MG63 (cell line): ENCODE data around the gene KLHL8. TPM values are rescaled to one million over a fixed set of nuclear protein-coding genes. Genes with fewer than 3 reads are reported as not detected.
A peak's percentile ranks its signal among the peaks of the same experiment; 100 is the strongest.

ENCODE experiments used
- DNase-seq: peaks from one replicate; pipeline ENCODE4 v3.0.0-alpha.2; 2020
- H3K27me3 ChIP-seq: fragments of 250-450 bp; sonication (Bioruptor Pico); 2 replicates; pipeline ENCODE4 v1.5.1; 2020; ENCODE audit warnings: mild to moderate bottlenecking, moderate library complexity
- H3K36me3 ChIP-seq: fragments of 250-450 bp; sonication (Bioruptor Pico); 2 replicates; pipeline ENCODE4 v1.5.1; 2020; ENCODE audit warnings: mild to moderate bottlenecking, moderate library complexity
- H3K4me3 ChIP-seq: fragments of 250-450 bp; sonication (Bioruptor Pico); 2 replicates; pipeline ENCODE4 v1.5.1; 2020; ENCODE audit warnings: mild to moderate bottlenecking, moderate library complexity
- H3K9me3 ChIP-seq: fragments of 250-450 bp; sonication (Bioruptor Pico); 2 replicates; pipeline ENCODE4 v1.5.1; 2020; ENCODE audit warnings: mild to moderate bottlenecking, moderate library complexity
- total RNA-seq: library from RNA; depleted of rRNA; stranded (reverse); fragments of >200 nt; shearing (Covaris generic); gene quantifications from 2 replicates; pipeline ENCODE4 v1.2.3, GENCODE V29; 2014; ENCODE audit warnings: low replicate concordance; rRNA removed

KLHL8 gene
- total RNA-seq, 1 experiment from 2014 or later: 4.5 TPM

DNA sequence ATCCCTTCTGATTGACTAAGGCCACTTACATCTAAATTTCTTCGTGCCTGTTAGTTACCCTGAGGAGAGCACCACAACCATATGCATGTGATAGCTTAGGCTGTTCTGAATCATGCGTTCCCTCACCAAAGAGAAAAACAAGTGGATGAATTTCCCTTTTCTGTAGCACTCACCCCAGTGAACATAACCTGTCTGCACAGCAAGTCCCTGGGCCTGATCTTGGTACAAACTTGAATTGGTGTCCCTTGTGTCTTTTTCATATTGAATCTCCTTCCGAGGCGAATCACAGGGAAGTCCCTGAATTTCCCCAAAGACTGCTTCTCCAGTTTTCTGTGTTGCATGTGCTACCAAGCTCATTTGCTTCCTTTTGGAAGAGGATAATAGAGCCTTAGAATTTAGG, 100.4 kb downstream of the KLHL8 start:
- Histone ChIP-seq H3K4me3 (no peak overlapping the region), H3K27me3 (no peaks in the 10 kb centered on the region), H3K36me3 (no peaks in the 10 kb centered on the region), H3K9me3 (no peaks in the 10 kb centered on the region)
- no peak for DNase-seq

DNA sequence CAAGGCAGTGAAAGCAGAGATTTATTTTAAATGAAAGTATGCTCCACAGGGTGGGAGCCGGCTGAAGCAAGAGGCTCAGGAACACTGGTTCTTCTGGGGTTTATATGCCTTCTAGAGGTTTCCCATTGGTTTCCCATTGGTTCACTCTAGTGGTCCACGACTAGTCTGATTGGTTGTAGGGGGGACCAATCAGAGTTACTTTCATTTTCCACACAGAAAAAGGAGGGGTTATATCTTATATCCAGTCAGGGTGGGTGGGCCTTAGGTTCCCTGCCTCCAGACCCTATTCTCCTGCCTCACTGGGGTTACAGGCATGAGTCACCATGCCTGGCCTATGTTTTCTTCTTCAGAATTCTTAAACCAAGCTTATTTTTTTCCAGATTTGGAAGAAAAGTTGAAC, 101.6 kb downstream of the KLHL8 start:
- no peak overlapping the region for H3K4me3 ChIP-seq
- no peaks in the 10 kb centered on the region for H3K27me3 ChIP-seq
- H3K36me3 ChIP-seq: no peaks in the 10 kb centered on the region
- H3K9me3 ChIP-seq: no peaks in the 10 kb centered on the region
- peak; percentile 49 for DNase-seq

DNA sequence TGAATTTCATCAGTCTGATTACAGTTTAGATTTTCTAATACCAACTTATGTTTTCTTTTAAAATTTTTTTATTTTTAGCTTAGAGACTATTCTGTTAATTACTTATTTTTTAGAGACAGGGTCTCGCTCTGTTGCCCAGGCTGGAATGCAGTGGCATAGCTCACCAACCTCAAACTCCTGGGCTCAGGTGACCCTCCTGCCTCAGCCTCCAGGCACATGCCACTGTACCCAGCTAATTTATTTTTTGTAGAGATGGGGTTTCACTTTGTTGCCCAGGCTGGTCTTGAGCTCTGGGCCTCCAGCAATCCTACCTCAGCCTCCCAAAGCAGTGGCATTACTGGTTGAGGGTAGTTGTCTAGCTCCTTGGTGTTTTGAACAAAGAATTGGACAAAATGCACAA, 102.0 kb downstream of the KLHL8 start:
- no peak overlapping the region for H3K4me3 ChIP-seq

DNA sequence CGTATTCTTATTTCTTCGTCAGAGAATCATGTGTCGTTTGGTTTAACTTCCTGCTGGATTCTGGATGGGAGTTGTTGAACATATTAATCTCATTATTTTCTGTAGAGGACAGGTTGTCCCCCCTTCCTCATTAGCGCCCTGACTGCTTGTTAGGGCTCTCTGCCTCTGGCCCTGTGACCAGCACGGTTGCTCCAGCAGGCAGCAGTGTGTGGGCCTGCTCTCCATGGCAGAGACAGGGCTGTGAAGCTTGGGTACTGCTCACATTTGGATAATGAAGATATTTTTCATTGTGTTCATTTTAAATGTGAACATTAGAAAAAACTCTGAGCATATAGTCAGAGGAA, 102.7 kb downstream of the KLHL8 start:
- Histone ChIP-seq H3K27me3 (no peaks in the 10 kb centered on the region), H3K36me3 (no peaks in the 10 kb centered on the region), H3K4me3 (no peak overlapping the region), H3K9me3 (no peaks in the 10 kb centered on the region)
- DNase-seq: no peak

More for the DNA sequence above, 102.0 kb downstream of the KLHL8 start:
- Histone ChIP-seq H3K27me3 (no peaks in the 10 kb centered on the region), H3K36me3 (no peaks in the 10 kb centered on the region), H3K9me3 (no peaks in the 10 kb centered on the region)
- DNase-seq: no peak

DNA sequence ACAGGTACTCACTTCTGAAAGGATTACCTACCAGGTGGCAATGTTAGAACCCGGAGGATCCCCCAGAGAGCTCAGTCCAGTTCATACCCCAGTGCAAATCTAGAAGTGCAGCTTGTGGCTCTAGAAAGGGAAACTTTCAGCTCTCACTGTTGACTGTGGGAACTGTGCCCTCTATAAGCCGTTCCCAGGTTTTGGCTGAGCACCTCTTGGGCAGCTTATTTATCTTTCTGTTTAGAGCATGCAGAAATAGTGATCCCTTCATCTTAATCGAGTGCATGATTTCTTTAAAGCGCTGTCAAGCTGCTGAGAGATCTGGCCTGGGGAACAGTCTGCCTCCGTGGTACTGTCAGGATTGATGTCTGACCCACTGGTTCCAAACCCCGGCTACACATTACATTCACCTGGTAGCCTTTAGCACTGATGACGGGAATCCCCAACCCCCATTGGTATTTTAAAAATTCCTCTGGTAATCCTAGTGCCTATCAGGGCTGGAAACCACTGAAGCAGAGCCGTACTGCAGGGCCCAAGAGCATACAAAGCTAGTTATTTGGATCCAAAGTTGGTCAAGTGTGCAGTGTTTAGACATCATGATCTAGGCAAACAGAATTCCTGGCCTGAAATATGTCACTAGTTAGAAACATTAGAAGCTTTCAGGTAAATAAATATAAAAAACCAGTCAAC, 103.2 kb downstream of the KLHL8 start:
- Histone ChIP-seq H3K9me3 (no peaks in the 10 kb centered on the region), H3K4me3 (no peak overlapping the region), H3K36me3 (no peaks in the 10 kb centered on the region), H3K27me3 (no peaks in the 10 kb centered on the region)
- no peak for DNase-seq

DNA sequence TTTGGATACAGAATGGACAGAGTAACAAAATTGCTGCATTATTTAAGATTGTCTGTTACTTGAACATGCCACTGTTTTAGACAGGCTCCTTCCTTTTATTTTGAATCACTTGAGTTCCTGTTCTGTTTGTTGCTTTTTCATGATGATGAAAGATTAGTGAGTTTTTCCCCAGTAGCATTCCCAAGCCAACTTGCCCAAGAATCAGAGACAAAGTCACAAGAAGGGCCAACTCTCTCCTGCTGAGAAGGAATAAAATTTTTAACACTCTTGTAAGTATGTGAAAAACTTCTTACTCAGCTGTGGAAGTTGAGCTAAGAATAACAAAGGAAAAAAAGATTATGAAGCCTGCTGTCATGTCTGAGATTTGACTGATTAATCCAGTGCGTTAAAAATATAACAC, 104.2 kb downstream of the KLHL8 start:
- Histone ChIP-seq H3K36me3 (no peaks in the 10 kb centered on the region), H3K9me3 (no peaks in the 10 kb centered on the region), H3K27me3 (no peaks in the 10 kb centered on the region), H3K4me3 (no peak overlapping the region)
- DNase-seq: no peak

DNA sequence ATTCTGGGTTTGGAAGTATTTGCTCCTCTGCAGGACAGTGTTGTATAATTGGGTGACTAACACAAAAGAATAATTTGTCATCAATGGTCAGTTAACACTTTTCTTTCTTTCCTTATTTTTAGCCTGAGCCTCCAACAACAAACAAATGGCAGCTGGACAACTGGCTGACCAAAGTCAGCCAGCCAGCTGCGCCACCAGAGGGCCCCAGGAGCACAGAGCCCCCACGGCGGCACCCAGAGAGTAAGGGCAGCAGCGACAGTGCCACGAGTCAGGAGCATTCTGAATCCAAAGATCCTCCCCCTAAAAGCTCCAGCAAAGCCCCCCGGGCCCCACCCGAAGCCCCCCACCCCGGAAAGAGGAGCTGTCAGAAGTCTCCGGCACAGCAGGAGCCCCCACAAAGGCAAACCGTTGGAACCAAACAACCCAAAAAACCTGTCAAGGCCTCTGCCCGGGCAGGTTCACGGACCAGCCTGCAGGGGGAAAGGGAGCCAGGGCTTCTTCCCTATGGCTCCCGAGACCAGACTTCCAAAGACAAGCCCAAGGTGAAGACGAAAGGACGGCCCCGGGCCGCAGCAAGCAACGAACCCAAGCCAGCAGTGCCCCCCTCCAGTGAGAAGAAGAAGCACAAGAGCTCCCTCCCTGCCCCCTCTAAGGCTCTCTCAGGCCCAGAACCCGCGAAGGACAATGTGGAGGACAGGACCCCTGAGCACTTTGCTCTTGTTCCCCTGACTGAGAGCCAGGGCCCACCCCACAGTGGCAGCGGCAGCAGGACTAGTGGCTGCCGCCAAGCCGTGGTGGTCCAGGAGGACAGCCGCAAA, 106.0 kb downstream of the KLHL8 start:
- H3K27me3 ChIP-seq: no peaks in the 10 kb centered on the region
- H3K4me3 ChIP-seq: no peak overlapping the region
- no peak for DNase-seq
- no peaks in the 10 kb centered on the region for H3K9me3 ChIP-seq
- no peaks in the 10 kb centered on the region for H3K36me3 ChIP-seq

DNA sequence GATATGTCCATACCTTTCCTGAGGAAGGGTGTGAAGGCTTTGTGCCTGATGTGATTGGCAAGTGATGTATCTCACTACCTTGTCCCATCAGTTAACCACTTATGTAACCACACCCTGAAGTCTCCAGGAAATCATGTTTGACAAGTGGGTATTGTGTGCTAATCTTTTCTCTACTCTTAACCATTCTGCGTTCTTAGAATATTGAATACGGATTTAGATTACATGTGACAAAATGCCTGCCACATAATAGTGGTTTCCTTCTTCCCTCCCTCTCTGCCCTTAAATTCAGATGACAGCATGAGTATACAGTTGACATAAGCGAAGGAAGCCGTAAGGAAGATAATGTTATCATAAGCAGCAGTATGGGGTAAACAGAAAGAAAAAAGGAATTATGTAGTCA, 108.4 kb downstream of the KLHL8 start:
- DNase-seq: no peak
- Histone ChIP-seq H3K4me3 (no peak overlapping the region), H3K27me3 (no peaks in the 10 kb centered on the region), H3K36me3 (no peaks in the 10 kb centered on the region), H3K9me3 (no peaks in the 10 kb centered on the region)

Other genes with a start within 250 kb of the KLHL8 start
- gene HSD17B13, start 102.3 kb upstream of the KLHL8 start, total RNA-seq: 0.17 TPM in 1 of 2 replicates, not detected in the other
- 6.6 and 15.5 TPM in 2 replicates for gene HSD17B11, start 170.6 kb upstream of the KLHL8 start, total RNA-seq
- gene NUDT9, start 202.0 kb upstream of the KLHL8 start, total RNA-seq: 8.4 and 9.9 TPM in 2 replicates